Activated T-cell treated with anti-CD3 and anti-CD28 coated beads for 1 hour (primary cell): ENCODE data around the gene MTCH1.
"Not testable (repeated sequence)": the region's sequence is repeated elsewhere in the genome, so short reads cannot be mapped to it uniquely, and the experiment has no call there.

Experiments used
- DNase-seq: peaks from one replicate; pipeline ENCODE4 v3.0.0-alpha.2; 2020; ENCODE audit warnings: low read depth

The MTCH1 gene

DNA sequence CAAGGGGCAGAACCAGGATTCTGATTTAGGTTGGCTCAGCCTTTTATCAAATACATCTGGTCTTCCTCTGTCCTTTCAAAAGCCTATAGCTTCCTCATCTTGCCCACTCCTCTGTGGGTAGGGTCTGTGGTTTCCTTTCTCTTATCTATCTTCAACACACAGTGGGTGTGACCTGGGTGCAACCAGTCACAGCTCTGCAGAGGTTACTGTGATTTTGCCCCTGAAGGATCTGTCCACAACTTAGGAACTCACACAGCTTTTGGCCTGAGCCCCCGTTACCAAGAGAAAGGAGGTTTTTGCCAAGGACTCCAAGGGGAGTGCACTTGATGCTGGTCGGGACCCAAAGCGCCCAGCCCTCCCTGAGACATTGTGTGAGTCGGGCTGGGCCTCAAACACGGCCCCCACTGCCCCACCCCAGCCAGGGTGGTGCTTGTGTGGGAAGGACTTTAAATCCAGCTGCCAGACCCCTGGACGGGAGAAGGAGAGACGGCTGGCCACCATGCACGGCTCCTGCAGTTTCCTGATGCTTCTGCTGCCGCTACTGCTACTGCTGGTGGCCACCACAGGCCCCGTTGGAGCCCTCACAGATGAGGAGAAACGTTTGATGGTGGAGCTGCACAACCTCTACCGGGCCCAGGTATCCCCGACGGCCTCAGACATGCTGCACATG lies 31.6 kb downstream of the MTCH1 start, which contains the start of gene PI16:
PI16 (plus strand) TSS at position 477 of the 670 bp plus-strand sequence; CDS start at position 500, 23 bp downstream.
- no peak for DNase-seq

DNA sequence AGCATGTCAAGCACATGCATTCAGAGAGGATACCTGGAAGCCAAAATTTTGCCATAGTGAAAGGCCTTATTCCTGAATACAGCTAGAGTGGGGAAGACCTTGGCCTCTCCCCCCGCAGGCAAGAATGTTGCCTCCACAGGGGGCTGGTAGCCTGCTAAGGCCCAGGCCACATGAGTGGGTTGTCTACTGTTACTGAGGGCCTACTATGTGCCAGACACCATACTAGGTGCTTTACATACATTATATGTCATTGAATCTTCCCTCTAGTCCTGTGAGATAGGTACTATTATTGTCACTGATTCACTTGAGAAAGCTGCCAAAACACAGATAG lies 32.1 kb downstream of the MTCH1 start:
- no peak for DNase-seq

DNA sequence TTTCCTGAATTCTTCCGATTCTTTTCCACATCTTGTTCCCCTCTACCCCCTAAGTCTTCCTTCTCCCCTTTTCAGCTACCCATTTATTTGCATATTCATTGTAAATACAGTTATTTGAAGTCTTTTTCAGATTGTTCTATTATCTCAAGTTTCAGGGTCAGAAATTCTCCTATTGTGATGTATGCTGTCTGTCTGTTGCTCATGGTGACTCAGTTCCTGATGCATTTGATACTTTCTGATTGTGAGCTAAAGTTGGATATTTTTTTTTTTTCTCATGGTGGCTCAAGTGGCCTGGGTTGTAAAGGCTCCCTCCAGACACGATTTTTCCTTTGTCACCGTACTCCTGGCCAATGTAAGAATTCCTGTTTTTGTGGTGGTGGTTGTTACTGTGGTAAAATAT lies 36.4 kb downstream of the MTCH1 start:
- no peak for DNase-seq

DNA sequence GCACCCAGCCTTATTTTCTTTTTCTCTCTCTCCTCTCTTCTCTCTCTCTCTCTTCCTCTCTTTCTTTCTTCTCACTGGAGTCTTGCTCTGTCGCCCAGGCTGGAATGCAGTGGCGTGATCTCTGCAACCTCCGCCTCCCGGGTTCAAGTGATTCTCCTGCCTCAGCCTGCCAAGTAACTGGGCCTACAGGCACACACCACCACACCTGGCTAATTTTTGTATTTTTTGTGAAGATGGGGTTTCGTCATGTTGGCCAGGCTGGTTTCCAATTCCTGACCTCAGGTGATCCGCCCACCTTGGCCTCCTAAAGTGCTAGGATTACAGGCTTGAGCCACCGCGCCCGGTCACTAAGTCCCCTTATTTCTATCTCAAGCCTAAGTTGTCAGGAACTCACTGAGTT lies 36.9 kb downstream of the MTCH1 start:
- not testable (repeated sequence) for DNase-seq

DNA sequence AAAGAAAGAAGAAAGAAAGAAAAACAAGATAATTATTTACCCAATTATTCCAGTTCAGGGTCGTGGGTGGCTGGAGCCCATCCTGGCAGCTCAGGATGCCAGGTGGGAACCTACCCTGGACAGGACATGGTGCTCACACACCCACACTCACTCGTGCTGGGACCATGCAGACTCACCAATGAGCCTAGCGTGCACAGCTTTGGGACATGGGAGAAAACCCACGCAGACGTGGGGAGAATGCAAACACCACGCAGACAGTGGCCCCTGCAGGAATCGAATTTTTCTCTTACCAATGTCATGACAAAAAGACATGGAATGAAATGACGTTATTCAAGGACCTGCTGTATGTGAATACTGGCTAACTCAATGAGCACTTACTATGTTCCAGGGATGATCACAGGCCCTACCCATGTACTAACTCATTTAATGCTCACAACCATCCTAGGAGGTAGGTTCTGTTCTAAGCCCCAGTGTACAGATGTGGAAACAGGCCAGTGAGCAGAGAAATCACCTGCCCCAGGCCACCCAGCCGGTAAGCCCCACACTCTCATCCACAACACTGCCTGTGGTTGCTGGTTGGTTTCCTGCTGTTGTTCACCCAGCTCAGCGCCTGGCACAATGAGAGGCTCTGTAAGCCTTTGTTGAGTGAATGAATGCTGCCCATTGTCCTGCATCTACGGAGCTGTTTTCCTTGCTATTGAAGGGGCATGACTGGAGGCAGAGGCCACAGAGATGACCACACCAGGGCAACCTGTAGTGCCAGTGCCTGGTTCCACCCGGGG lies 38.2 kb downstream of the MTCH1 start:
- no peak for DNase-seq

DNA sequence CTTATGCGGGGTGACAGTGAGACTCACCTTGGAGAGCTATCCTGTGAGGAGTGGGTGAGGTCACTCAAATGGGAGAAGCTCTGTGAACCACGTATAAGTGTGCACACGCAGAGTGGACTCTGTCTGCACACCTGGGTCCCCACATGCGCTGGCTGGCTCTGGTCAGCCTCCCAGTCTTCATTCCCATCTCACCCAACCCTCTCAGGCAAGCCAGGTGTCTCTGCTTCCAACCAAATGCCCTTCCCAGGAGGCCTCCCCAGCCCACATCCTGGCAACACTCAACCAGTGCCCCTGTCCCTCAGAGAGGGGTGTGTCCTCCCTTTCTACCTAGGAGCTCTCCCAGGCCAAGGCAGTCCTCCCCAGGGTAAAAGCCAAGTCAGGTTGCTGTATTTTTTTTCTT lies 39.5 kb downstream of the MTCH1 start:
- no peak for DNase-seq

DNA sequence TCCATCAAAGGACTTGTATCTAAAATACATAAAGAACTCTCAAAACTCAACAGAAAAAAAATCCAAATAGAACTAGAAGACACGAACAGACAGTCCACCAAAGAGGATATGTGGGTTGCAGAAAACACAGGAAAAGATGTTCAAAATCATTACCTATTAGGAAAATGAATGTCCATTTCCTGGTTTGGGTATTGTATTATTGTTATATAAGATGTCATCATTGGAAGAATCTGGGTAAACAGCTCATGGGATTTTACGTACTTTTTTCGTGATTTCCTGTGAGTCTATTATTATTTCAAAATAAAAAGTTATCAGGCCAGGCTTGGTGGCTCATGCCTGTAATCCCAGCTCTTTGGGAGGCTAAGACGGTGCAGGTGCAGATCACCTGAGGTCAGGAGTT lies 40.7 kb downstream of the MTCH1 start:
- DNase-seq, result no peak

DNA sequence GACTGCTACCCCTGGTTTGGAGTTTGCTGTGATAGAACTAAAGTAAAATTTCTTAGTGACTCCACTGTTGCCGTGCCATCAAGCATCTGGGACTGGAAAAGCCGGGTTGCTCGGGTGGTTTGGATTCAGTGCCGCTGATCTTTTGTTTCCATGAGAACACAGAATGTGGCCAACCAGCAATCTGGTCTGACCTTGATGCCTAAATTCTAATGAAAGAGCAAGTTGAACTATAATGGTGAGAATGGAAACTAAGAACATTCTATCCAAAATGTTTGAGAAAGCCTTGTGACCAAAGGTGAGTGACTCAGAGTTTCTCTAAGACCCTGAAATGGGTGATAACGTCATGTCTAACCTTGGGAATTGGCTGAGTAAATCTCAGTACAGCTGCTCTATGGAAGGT lies 41.3 kb downstream of the MTCH1 start:
- no peak for DNase-seq

DNA sequence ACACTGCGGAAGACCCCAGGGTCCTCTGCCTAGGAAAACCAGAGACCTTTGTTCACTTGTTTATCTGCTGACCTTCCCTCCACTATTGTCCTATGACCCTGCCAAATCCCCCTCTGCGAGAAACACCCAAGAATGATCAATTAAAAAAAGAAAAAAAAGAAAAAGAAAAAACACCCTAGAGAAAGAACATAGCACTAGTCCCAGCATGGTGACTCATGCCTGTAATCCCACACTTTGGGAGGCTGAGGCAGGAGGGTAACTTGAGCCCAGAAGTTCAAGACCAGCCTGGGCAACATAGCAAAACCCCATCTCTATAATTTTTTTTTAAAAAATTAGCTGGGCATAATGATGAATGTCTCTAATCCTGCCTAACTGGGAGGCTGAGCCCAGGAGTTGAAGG lies 43.7 kb downstream of the MTCH1 start:
- DNase-seq, result not testable (repeated sequence)

DNA sequence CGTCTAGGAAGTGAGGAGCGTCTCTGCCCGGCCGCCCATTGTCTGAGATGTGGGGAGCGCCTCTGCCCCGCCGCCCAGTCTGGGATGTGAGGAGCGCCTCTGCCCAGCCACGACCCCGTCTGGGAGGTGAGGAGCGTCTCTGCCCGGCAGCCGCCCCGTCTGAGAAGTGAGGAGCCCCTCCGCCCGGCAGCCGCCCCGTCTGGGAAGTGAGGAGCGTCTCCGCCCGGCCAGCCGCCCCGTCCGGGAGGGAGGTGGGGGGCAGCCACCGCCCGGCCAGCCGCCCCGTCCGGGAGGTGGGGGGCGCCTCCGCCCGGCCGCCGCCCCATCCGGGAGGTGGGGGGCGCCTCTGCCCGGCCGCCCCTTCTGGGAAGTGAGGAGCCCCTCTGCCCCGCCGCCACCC lies 44.4 kb downstream of the MTCH1 start:
- not testable (repeated sequence) for DNase-seq

DNA sequence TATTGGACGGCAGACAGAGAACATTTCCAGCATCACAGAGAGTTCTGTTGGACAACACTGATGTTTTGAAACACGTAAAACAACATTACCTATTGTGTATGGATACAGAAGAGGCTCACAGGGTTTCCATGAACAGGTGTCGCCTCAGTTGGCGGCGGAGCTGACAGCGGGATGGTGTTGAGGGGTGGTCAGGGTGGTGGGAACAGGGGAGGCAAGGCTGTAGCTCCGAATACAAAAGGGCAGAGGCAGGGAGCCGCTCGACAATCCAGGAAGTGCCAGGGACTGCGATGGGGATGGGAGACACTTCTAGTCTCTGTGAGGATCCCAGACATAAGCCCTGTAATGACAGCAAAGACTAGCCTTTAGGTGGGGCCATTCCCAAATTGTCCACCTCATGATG lies 46.0 kb downstream of the MTCH1 start:
- no peak for DNase-seq

DNA sequence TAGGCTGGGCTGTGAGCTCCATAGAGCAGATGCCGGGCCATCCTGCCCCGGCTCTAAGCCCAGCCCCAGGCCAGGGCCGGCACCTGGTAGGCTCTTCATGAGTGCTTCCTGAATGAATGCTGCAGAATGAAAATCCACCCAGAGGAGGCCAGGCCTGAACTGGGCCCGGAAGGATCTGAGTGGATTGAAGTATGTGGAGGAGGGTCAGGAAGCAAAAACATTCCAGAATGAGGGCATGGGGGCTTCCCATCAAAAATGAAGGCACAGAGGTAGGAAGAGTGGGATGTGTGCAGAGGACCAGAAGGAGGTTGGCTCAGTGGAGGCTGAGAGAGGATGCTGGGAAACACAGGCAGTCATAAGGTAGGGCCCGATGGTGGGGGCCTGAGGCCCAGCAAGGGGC lies 47.0 kb downstream of the MTCH1 start:
- not testable (repeated sequence) for DNase-seq

DNA sequence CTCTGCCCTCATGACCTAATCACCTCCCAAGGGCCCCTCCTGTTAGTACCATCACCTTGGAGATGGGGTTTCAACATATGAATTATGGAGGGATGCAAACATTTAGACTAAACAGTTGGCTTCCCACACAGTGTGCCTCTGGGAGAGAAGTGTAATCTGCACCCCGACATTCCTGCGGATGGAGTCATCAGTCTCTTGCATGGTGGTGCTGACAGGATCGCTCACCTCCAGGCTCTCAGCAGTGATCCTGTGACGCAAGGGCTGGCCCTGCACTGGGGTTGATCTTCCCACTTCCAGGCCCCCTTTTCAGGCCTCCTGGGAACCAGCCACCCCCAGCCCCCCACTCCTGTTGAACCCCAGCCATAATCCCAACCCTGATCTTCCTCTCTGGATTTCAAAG lies 47.5 kb downstream of the MTCH1 start:
- DNase-seq, result no peak

DNA sequence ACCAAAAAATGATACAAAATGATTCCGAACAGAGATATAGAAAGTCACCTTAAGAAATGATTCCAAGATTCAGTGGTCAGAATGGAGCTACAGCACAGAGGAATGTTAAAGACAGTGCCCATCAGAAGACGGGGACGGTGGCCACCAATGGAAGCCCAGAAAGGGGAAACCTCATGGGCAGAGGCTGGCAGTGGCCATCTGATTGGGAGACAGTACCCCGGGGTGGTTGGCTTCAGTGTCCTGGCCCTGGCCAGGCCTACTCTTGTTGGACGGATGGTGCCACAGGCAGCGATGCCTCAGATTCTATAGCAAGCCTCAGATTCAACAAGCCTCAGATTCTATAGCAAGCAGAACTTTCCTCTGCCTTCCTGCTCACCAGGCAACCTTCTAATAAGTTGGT lies 48.1 kb downstream of the MTCH1 start:
- no peak for DNase-seq

DNA sequence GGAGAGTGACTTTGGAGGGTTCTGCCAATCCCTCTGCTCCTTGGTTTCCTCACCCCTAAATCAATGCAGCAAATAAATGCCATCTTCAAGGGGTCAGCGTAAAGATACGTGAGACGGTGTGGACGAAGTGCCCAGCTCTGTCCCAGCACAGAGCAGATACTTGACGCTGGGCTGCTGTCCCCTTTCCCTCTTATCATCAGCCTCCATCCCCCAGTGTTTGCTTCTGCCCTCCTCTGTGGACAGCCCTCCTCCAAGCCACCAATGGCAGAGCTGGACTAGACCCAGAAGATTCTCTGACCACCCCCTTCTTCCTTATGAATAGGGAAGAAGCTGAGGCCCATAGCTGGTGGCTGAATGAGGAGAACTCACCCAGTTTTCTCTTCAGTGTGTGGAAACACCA lies 49.2 kb downstream of the MTCH1 start:
- DNase-seq, result no peak

DNA sequence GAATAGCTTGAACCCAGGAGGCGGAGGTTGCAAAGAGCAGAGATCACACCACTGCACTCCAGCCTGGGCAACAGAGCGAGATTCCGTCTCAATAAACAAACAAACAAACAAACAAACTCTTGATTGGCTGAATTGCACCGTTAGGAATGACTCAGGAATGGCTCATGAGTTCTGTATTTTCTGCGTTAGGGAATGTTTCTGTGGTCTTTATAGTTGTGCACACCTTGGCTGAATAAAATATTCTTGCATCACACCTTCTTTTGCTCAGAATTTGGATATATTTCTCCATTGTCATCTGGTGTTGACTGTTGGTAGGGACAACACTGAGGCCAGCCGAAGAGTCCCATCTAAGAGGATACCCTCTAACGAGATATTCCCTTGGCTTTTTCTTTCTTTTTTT lies 51.1 kb downstream of the MTCH1 start:
- DNase-seq, result no peak

DNA sequence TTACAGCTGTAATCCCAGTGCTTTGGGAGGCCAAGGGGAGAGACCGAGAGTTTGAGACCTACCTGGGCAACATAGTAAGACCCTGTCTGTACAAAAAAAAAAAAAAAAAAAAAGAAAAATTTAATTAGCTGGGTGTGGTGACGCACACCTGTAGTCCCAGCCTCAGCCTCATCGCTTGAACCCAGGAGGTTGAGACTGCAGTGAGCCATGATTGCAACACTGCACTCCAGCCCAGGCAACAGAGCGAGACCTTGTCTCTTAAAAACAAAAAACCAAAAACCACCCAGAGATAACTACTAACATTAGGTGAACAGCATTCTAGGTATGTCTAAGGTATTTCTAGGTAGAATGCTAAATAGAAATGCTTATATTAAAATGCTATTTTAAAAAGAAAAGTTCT lies 52.5 kb downstream of the MTCH1 start:
- no peak for DNase-seq

DNA sequence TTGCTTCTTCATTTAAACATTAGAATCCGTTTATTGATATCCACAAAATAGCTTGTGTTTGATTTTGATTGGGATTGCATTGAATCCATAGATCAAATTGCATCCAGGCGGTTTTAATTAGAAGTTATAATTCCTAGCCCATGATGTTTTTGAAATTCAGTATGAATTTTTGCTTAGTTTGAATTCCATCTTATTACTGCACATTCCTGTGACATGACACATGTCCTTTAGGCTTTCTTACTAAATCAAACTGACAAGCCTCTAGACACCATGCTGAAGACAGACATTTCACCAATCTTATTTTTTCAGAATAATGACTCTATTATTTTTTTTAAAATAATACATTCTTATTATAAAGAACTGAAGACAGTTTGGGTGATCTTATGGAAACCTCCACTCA lies 52.9 kb downstream of the MTCH1 start:
- no peak for DNase-seq

DNA sequence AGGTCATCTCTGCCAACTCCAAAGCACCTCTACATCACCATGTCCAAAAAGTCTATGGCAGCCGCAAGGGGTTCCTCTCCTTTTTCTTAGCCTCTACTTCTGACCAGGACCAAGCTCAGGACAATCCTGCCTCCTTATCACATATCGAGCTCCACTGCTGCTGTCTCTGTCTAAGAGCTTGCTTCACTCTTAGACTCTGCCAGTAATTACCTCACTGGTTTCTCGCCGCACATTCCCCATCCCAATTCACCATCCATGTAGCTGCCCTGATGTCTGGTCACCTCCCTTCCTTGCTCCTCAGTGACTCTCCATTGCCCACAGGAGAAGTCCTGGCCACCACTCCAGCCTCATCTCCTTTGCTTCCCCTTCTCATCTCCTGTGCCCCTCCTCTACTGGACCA lies 55.5 kb downstream of the MTCH1 start:
- DNase-seq, result no peak

DNA sequence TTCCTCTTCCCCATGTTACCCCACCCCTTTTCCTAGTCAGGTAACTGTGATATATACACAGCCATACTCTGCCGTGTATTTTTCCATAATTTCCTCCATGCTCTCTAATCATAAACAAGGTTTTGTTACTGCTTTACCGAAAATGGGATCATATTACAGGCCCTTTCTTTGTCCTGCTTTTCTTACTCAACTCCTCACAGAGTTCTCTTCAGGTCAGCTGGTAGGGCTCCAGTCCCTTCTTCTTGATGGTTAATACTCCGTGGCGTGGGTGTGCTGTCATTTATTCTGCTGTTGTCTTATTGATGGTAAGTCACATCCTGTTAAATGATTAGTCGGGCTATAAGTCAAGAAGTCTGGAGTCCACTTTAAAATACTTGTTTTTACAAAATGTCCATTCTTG lies 56.4 kb downstream of the MTCH1 start:
- no peak for DNase-seq

DNA sequence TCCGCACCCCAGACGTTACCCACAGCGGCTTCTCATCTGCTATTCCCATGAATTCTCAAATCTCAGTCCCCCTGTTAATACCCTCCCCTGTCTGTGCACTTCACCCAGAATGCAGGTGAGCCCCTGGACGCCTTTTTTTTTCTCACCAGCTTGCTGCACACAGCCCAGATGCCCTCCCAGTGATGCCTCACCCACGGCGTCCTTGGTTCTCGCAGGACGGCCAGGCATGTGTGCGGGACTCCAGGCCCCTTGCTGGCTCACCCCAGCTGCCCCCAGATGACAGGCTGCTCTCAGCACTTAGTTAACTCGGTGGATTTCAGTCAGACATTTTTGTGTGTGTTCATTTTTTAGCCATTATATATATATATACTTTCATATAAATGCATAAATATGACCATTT lies 56.8 kb downstream of the MTCH1 start:
- no peak for DNase-seq

DNA sequence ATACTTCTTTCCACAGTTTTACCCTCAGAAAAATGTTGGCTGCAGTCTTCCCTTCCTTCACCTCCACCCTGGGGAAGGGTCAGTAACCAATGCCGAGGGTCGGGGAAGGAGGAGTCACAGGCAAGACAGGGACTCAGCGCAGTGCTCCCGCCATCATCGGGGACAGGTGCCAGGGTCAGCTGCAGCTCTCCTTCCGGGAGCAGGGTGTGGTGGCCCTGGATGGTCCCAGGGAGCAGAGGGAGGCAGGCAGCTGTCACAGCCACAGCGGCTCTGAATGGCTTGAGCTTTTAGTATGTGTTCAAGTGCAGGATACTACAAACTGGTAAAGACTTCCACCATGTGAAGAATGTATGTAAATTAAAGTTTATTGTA lies 57.5 kb downstream of the MTCH1 start:
- DNase-seq, result no peak

DNA sequence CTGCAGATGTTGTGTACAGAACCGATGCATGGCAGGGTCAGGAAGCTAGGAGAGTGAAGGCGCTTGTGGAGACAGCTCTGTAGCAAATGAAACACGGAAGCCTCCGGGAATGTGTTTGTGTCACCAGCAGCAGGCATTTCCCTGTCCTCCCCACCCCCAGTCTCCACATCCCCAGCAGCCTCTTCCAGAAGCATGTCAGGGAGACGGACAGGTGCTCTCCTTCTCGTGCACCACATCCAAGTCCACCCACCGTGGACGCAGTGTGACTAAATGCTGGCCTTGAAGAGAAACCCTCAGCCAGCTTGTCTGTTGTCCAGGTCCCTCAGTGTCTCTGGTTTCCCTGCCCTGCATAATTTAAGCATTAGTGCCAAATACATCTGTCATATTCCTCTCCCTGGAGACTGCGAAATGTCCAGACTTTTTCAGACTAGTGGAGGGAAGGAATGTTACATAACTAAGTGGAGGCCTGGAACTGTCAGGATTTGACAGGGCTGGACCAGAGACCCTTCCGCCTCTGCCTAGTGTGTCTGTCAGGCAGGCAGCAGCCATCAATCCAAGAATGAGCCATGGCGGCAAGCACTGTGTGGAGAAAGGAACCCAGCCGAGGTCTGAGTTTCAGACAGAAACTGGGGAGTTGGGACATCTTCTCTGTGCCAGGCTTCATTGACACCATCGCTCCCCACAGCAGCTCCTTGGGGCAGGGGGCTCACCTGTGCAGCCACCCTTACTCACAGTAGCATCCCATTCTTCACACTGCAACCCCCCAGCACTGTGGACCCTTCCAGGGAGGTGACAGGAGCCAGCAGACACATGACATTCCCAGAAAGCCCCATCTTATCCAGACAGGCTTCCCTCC lies 58.1 kb downstream of the MTCH1 start:
- DNase-seq, result no peak
